MM.1S (cell line): Measurements from ENCODE around the gene PPP1R16B.

Source experiments
- CTCF ChIP-seq: fragments of 300-600 bp; sonication (generic); IDR thresholded peaks from 2 replicates; pipeline ENCODE4 v1.5.1; 2016; ENCODE audit warnings: antibody characterized with exemption, low read length, mixed read lengths
- EZH2 ChIP-seq: fragments of 300-600 bp; sonication (generic); optimal IDR thresholded peaks from 2 replicates; pipeline ENCODE3; 2017; ENCODE audit warnings: low read depth, mild to moderate bottlenecking, antibody characterized with exemption, low read length, mixed read lengths

GRCh38 chr20:38937978-38938473 lies 132.5 kb downstream of the PPP1R16B start:
- no peak for TF ChIP-seq EZH2
- TF ChIP-seq CTCF, result no peak
